AML-193 (cell line): Measurements from ENCODE around the gene NLRP8.
"Not testable (repeated sequence)": the region's sequence is repeated elsewhere in the genome, so short reads cannot be mapped to it uniquely, and the experiment has no call there.

ENCODE experiments used
- DNase-seq, 2 experiments: peaks; one replicate each; lab custom pipeline; 2025; lab: John Stamatoyannopoulos, UW

Gene NLRP8

GRCh38 chr19:55973982-55974381, 26.4 kb downstream of the NLRP8 start:
- DNase-seq = no peak

GRCh38 chr19:55980415-55980814, 32.8 kb downstream of the NLRP8 start:
- no peak for DNase-seq

GRCh38 chr19:55985254-55985653, 37.6 kb downstream of the NLRP8 start:
- DNase-seq = no peak

GRCh38 chr19:55986487-55986886, 38.9 kb downstream of the NLRP8 start, which contains the start of gene NLRP5:
NLRP5 (plus strand) TSS chr19:55986775.
- no peak for DNase-seq

- DNase-seq = no peak
These were observed 43.2 kb downstream of the NLRP8 start for GRCh38 chr19:55990831-55991230.

- DNase-seq = no peak
These were observed 45.9 kb downstream of the NLRP8 start for GRCh38 chr19:55993492-55993891.

GRCh38 chr19:56014765-56015164, 67.1 kb downstream of the NLRP8 start:
- DNase-seq = no peak

- DNase-seq = no peak
These were observed 68.1 kb downstream of the NLRP8 start for GRCh38 chr19:56015756-56016155.

GRCh38 chr19:56019325-56019724, 71.7 kb downstream of the NLRP8 start:
- DNase-seq = not testable (repeated sequence)

- DNase-seq = not testable (repeated sequence)
These were observed 72.8 kb downstream of the NLRP8 start for GRCh38 chr19:56020355-56020975.

GRCh38 chr19:56026769-56027168, 79.1 kb downstream of the NLRP8 start:
- DNase-seq = no peak
